Measurements from ENCODE around the gene SLC6A15.

The SLC6A15 gene

DNA sequence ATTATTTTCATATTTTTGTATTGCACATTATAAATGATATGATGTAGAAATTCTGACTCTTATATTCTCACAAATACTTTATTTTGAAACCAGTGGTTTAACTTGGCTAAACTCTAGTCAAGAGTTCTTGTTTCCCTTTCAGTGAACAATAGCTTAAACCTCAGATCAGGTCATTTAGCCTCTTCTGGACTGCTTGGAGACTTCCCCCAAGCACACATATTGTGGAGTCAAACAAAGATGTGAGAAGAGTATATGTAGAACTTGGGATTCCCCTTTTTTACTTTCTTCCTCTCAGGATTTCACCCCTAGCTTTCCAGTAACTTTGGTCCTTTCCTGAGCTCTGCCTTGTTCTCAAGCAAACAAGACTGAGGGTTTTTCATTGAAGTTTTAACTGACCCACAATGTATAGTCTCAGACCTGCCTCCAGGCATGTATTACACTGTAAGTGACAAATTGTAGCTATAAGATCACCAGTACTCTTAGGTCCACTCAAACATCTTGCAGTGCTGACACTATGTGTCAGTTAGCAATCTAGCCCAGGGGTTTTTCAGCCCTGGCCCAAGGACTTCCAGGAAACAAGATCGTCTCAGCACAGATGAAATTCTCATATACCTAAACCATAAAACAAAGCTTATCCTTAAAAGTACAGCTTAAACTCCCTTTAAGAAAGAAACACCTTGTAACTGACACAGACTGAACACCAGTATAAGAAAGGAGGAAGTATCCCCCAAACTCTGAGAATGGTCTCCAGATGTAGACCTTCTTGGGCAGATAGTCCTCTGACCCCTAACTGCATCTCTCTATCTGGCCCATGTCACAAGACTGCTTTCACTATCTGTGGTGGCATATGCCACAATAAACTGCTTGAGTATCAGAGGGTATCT lies 98.6 kb downstream of the SLC6A15 start:
- Histone ChIP-seq H3K4me3 (no peak overlapping the region), H3K27ac (no peak overlapping the region)

- Histone ChIP-seq H3K27ac (no peak overlapping the region), H3K4me3 (no peak overlapping the region)
Observed at GRCh38 chr12:84811291-84811690, 101.3 kb downstream of the SLC6A15 start.

- Histone ChIP-seq H3K27ac (no peak overlapping the region), H3K4me3 (no peak overlapping the region)
Observed at GRCh38 chr12:84810611-84811010, 102.0 kb downstream of the SLC6A15 start.
